HG03095 (cell line): Measurements from ENCODE around the gene SLC15A5.

Experiments
- ATAC-seq: cut with Tn5 transposase; IDR thresholded peaks from one replicate; pipeline ENCODE4 v1.9.1; 2021; ENCODE audit warnings: moderate library complexity; ENCODE audit not compliant: unreplicated experiment

Gene SLC15A5

GRCh38 chr12:16184681-16185080 lies 92.8 kb downstream of the SLC15A5 start:
- no peak for ATAC-seq

- ATAC-seq = no peak
Measured at GRCh38 chr12:16183541-16183940, 93.9 kb downstream of the SLC15A5 start.

- ATAC-seq = no peak
Measured at GRCh38 chr12:16175840-16176239, 101.6 kb downstream of the SLC15A5 start.

GRCh38 chr12:16174282-16174681 lies 103.2 kb downstream of the SLC15A5 start:
- ATAC-seq = no peak

- no peak for ATAC-seq
Measured at GRCh38 chr12:16171348-16171747, 106.1 kb downstream of the SLC15A5 start.

GRCh38 chr12:16168078-16168477 lies 109.4 kb downstream of the SLC15A5 start:
- no peak for ATAC-seq

- ATAC-seq = no peak
Measured at GRCh38 chr12:16166563-16167470, 110.7 kb downstream of the SLC15A5 start.

- no peak for ATAC-seq
Measured at GRCh38 chr12:16165506-16165905, 112.0 kb downstream of the SLC15A5 start.

- ATAC-seq = no peak
Measured at GRCh38 chr12:16163901-16164300, 113.6 kb downstream of the SLC15A5 start.

GRCh38 chr12:16163146-16163545 lies 114.3 kb downstream of the SLC15A5 start:
- ATAC-seq = no peak

- no peak for ATAC-seq
Measured at GRCh38 chr12:16159571-16159970, 117.9 kb downstream of the SLC15A5 start.

GRCh38 chr12:16158050-16158449 lies 119.4 kb downstream of the SLC15A5 start:
- no peak for ATAC-seq

- no peak for ATAC-seq
Measured at GRCh38 chr12:16155938-16156337, 121.5 kb downstream of the SLC15A5 start.

- ATAC-seq = no peak
Measured at GRCh38 chr12:16154990-16155389, 122.5 kb downstream of the SLC15A5 start.

GRCh38 chr12:16152885-16153673 lies 124.4 kb downstream of the SLC15A5 start:
- no peak for ATAC-seq

- no peak for ATAC-seq
Measured at GRCh38 chr12:16150276-16150675, 127.2 kb downstream of the SLC15A5 start.

GRCh38 chr12:16148938-16149337 lies 128.5 kb downstream of the SLC15A5 start:
- ATAC-seq = no peak
